ENCODE data around the gene RAVER1.
"Not testable (repeated sequence)": the region's sequence is repeated elsewhere in the genome, so short reads cannot be mapped to it uniquely, and the experiment has no call there.

RAVER1 gene

GRCh38 chr19:10339977-10340376, 6.6 kb upstream of the RAVER1 start:
- no peak for FAIRE-seq

GRCh38 chr19:10339380-10339960, 6.1 kb upstream of the RAVER1 start, which contains the start of gene ICAM3:
TSS of gene ICAM3 (minus strand) at chr19:10339624. CDS start at chr19:10339614, 10 bp downstream.
- FAIRE-seq = no peak

GRCh38 chr19:10338940-10339339, 5.6 kb upstream of the RAVER1 start:
- no peak for FAIRE-seq

- not testable (repeated sequence) for FAIRE-seq
These were observed 3.4 kb upstream of the RAVER1 start for GRCh38 chr19:10336725-10337124.

GRCh38 chr19:10335352-10335985, 2.1 kb upstream of the RAVER1 start:
- FAIRE-seq = no peak

- FAIRE-seq = peak; percentile 97
These were observed 1.4 kb upstream of the RAVER1 start for GRCh38 chr19:10334588-10335351.

- FAIRE-seq = no peak
These were observed 644 bp upstream of the RAVER1 start for GRCh38 chr19:10333758-10334587.

GRCh38 chr19:10332158-10332964, 968 bp downstream of the RAVER1 start:
- FAIRE-seq = no peak

- FAIRE-seq = no peak
These were observed 3.8 kb downstream of the RAVER1 start for GRCh38 chr19:10329555-10329954.

GRCh38 chr19:10328558-10329429, 4.5 kb downstream of the RAVER1 start:
- no peak for FAIRE-seq

- FAIRE-seq = no peak
These were observed 5.5 kb downstream of the RAVER1 start for GRCh38 chr19:10327793-10328192.

GRCh38 chr19:10325732-10326131, 7.6 kb downstream of the RAVER1 start:
- FAIRE-seq = no peak

- no peak for FAIRE-seq
These were observed 11.2 kb downstream of the RAVER1 start for GRCh38 chr19:10321874-10322835.

GRCh38 chr19:10321417-10321797, 11.9 kb downstream of the RAVER1 start:
- FAIRE-seq = no peak

- FAIRE-seq = no peak
These were observed 12.5 kb downstream of the RAVER1 start for GRCh38 chr19:10320602-10321416.

- no peak for FAIRE-seq
These were observed 14.3 kb downstream of the RAVER1 start for GRCh38 chr19:10318807-10319682.

- FAIRE-seq = no peak
These were observed 15.4 kb downstream of the RAVER1 start for GRCh38 chr19:10317857-10318462.

Measured in G401.6 (cell line).